HepG2 (cell line): ENCODE results near the gene POGLUT3. TPM values are rescaled to one million over a fixed set of nuclear protein-coding genes. Genes with fewer than 3 reads are reported as not detected.
A peak's percentile ranks its signal among the peaks of the same experiment; 100 is the strongest.

Source experiments
- ATF5 ChIP-seq: sonication (generic); formaldehyde crosslinking; IDR thresholded peaks from 2 replicates; pipeline ENCODE4 v1.4.0; 2020; ENCODE audit warnings: mild to moderate bottlenecking, low read depth, missing genetic modification reagents
- ELF3 ChIP-seq: IDR thresholded peaks from 2 replicates; pipeline ENCODE4 v1.6.1; 2016; ENCODE audit warnings: missing genetic modification reagents, missing compliant biosample characterization
- KDM4B ChIP-seq: sonication (generic); formaldehyde crosslinking; IDR thresholded peaks from 2 replicates; pipeline ENCODE4 v1.4.0; 2020; ENCODE audit warnings: missing genetic modification reagents
- NFRKB ChIP-seq: fragments of 450-650 bp; IDR thresholded peaks from 2 replicates; pipeline ENCODE4 v1.6.1; 2017
- NR0B2 ChIP-seq: sonication (generic); formaldehyde crosslinking; IDR thresholded peaks from 2 replicates; pipeline ENCODE4 v1.4.0; 2020; ENCODE audit warnings: mild to moderate bottlenecking, missing genetic modification reagents
- SRY ChIP-seq: sonication (generic); formaldehyde crosslinking; IDR thresholded peaks from 2 replicates; pipeline ENCODE4 v1.8.0; 2022; ENCODE audit warnings: mild to moderate bottlenecking, missing genetic modification reagents
- TBL1XR1 ChIP-seq: fragments of 150-350 bp; IDR thresholded peaks from 2 replicates; pipeline ENCODE4 v1.6.1; 2014; ENCODE audit warnings: borderline replicate concordance, low read length; ENCODE audit not compliant: partially characterized antibody
- TCF7L2 ChIP-seq: IDR thresholded peaks from 2 replicates; pipeline ENCODE4 v1.6.1; 2011; ENCODE audit warnings: mild to moderate bottlenecking, low read depth, low read length, moderate library complexity
- ZFP62 ChIP-seq: sonication (generic); formaldehyde crosslinking; IDR thresholded peaks from 2 replicates; pipeline ENCODE4 v1.4.0; 2020; ENCODE audit warnings: missing genetic modification reagents
- ZNF3 ChIP-seq: IDR thresholded peaks from 2 replicates; pipeline ENCODE4 v1.7.0; 2017; ENCODE audit warnings: inconsistent platforms
- ZNF672 ChIP-seq: sonication (generic); formaldehyde crosslinking; IDR thresholded peaks from 2 replicates; pipeline ENCODE4 v1.8.1; 2022; ENCODE audit warnings: missing genetic modification reagents
- ZNF709 ChIP-seq: sonication (generic); formaldehyde crosslinking; IDR thresholded peaks from 2 replicates; pipeline ENCODE4 v1.5.0; 2020; ENCODE audit warnings: mild to moderate bottlenecking, missing genetic modification reagents
- ZNF710 ChIP-seq: sonication (generic); formaldehyde crosslinking; IDR thresholded peaks from 2 replicates; pipeline ENCODE4 v1.5.0; 2020; ENCODE audit warnings: mild to moderate bottlenecking, missing genetic modification reagents, borderline replicate concordance
- polyA plus RNA-seq, 8 experiments: library from polyadenylated mRNA; depleted of rRNA in 3 of 8; stranded (reverse) in 7 of 8; unstranded in 1 of 8; fragments of >200 nt; fragmentation: Illumina TruSeq in 4 of 8; extraction: Trizol in 4 of 8; gene quantifications; 2 replicates each; pipeline versions ENCODE4 v1.2.1 to v1.2.3, GENCODE V29; 2011 to 2016; ENCODE audit warnings: low read depth in 4 of 8, missing spikeins in 1 of 8, mixed read lengths in 1 of 8; ENCODE audit not compliant: insufficient read depth in 1 of 8
- total RNA-seq, 5 experiments: library from RNA; depleted of rRNA; stranded (reverse); fragments of >200 nt; fragmentation: Illumina TruSeq; extraction: Trizol; gene quantifications; 2 replicates each; pipeline ENCODE4 v1.2.3, GENCODE V29; 2016; ENCODE audit warnings: low read depth in 1 of 5
- TF ChIP-seq, protein P1 (sequence below): fragments of 450-650 bp; IDR thresholded peaks from 2 replicates; pipeline ENCODE4 v1.6.1; 2017; ENCODE audit warnings: mild to moderate bottlenecking
- TF ChIP-seq, protein P2 (sequence below): sonication (generic); formaldehyde crosslinking; IDR thresholded peaks from 2 replicates; pipeline ENCODE4 v1.9.0; 2021; ENCODE audit warnings: missing genetic modification reagents, mild to moderate bottlenecking, borderline replicate concordance
- TF ChIP-seq, protein P3 (sequence below): sonication (generic); formaldehyde crosslinking; conservative IDR thresholded peaks from 2 replicates; pipeline ENCODE4 v1.5.0; 2020; ENCODE audit warnings: missing genetic modification reagents

Gene POGLUT3
- total and polyA plus RNA-seq, 2 of the 13 experiments (the other 11 are each of a cell fraction or from before 2014, with no cell fraction given), result 14.3 to 22.0 TPM

GRCh38 chr11:108497317-108498045 lies 703 bp downstream of the POGLUT3 start (continued):
- TF ChIP-seq NR0B2 (CRISPR knock-in tag), result no peak
- no peak for TF ChIP-seq ZNF710
- TF ChIP-seq ATF5 (CRISPR knock-in tag), result no peak
- peak; percentile 14 for TF ChIP-seq TBL1XR1
- TF ChIP-seq ZFP62 (CRISPR knock-in tag), result no peak
- no peak for TF ChIP-seq KDM4B (CRISPR knock-in tag)
- TF ChIP-seq, protein P1, sequence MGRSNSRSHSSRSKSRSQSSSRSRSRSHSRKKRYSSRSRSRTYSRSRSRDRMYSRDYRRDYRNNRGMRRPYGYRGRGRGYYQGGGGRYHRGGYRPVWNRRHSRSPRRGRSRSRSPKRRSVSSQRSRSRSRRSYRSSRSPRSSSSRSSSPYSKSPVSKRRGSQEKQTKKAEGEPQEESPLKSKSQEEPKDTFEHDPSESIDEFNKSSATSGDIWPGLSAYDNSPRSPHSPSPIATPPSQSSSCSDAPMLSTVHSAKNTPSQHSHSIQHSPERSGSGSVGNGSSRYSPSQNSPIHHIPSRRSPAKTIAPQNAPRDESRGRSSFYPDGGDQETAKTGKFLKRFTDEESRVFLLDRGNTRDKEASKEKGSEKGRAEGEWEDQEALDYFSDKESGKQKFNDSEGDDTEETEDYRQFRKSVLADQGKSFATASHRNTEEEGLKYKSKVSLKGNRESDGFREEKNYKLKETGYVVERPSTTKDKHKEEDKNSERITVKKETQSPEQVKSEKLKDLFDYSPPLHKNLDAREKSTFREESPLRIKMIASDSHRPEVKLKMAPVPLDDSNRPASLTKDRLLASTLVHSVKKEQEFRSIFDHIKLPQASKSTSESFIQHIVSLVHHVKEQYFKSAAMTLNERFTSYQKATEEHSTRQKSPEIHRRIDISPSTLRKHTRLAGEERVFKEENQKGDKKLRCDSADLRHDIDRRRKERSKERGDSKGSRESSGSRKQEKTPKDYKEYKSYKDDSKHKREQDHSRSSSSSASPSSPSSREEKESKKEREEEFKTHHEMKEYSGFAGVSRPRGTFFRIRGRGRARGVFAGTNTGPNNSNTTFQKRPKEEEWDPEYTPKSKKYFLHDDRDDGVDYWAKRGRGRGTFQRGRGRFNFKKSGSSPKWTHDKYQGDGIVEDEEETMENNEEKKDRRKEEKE, result no peak
- TF ChIP-seq, protein P2, sequence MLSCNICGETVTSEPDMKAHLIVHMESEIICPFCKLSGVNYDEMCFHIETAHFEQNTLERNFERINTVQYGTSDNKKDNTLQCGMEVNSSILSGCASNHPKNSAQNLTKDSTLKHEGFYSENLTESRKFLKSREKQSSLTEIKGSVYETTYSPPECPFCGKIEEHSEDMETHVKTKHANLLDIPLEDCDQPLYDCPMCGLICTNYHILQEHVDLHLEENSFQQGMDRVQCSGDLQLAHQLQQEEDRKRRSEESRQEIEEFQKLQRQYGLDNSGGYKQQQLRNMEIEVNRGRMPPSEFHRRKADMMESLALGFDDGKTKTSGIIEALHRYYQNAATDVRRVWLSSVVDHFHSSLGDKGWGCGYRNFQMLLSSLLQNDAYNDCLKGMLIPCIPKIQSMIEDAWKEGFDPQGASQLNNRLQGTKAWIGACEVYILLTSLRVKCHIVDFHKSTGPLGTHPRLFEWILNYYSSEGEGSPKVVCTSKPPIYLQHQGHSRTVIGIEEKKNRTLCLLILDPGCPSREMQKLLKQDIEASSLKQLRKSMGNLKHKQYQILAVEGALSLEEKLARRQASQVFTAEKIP (CRISPR knock-in tag), result no peak
- TF ChIP-seq NFRKB, result no peak
- TF ChIP-seq, protein P3, sequence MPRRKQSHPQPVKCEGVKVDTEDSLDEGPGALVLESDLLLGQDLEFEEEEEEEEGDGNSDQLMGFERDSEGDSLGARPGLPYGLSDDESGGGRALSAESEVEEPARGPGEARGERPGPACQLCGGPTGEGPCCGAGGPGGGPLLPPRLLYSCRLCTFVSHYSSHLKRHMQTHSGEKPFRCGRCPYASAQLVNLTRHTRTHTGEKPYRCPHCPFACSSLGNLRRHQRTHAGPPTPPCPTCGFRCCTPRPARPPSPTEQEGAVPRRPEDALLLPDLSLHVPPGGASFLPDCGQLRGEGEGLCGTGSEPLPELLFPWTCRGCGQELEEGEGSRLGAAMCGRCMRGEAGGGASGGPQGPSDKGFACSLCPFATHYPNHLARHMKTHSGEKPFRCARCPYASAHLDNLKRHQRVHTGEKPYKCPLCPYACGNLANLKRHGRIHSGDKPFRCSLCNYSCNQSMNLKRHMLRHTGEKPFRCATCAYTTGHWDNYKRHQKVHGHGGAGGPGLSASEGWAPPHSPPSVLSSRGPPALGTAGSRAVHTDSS (CRISPR knock-in tag), result no peak
- TF ChIP-seq ZNF672, result 0 out of 2 replicates have a peak, but pooled peaks have one; percentile 63
- TF ChIP-seq SRY (CRISPR knock-in tag), result no peak
- no peak for TF ChIP-seq ZNF709 (CRISPR knock-in tag)
- 0 out of 2 replicates have a peak, but pooled peaks have one; percentile 39 for TF ChIP-seq ELF3 (CRISPR knock-in tag)
- TF ChIP-seq TCF7L2, result no peak
- no peak for TF ChIP-seq ZNF3
